ENCODE measurements around the gene RAB17.
"Not testable (repeated sequence)": the region's sequence is repeated elsewhere in the genome, so short reads cannot be mapped to it uniquely, and the experiment has no call there.

The RAB17 gene

GRCh38 chr2:237625216-237625705 lies 34.7 kb upstream of the RAB17 start:
- no peak for DNase-seq (ENCODE audit: low read depth in 2 of 3, low spot score in 2 of 3)

- no peak for DNase-seq (ENCODE audit: low read depth in 2 of 3, low spot score in 2 of 3)
Observed at GRCh38 chr2:237624565-237624964, 34.0 kb upstream of the RAB17 start.

- DNase-seq (ENCODE audit: low read depth in 2 of 3, low spot score in 2 of 3): no peak
Observed at GRCh38 chr2:237623428-237624403, 33.2 kb upstream of the RAB17 start.

- DNase-seq (ENCODE audit: low read depth in 2 of 3, low spot score in 2 of 3): no peak
Observed at GRCh38 chr2:237618449-237618848, 27.9 kb upstream of the RAB17 start.

- no peak for DNase-seq (ENCODE audit: low read depth in 2 of 3, low spot score in 2 of 3)
Observed at GRCh38 chr2:237617587-237617982, 27.1 kb upstream of the RAB17 start.

GRCh38 chr2:237616734-237617586 lies 26.4 kb upstream of the RAB17 start:
- no peak for DNase-seq (ENCODE audit: low read depth in 2 of 3, low spot score in 2 of 3)

GRCh38 chr2:237616373-237616733 lies 25.8 kb upstream of the RAB17 start:
- no peak for DNase-seq (ENCODE audit: low read depth in 2 of 3, low spot score in 2 of 3)

- DNase-seq (ENCODE audit: low read depth in 2 of 3, low spot score in 2 of 3): no peak
Observed at GRCh38 chr2:237615631-237616249, 25.2 kb upstream of the RAB17 start.

- no peak for DNase-seq (ENCODE audit: low read depth in 2 of 3, low spot score in 2 of 3)
Observed at GRCh38 chr2:237614151-237614720, 23.7 kb upstream of the RAB17 start.

GRCh38 chr2:237613679-237614078 lies 23.1 kb upstream of the RAB17 start:
- no peak for DNase-seq (ENCODE audit: low read depth in 2 of 3, low spot score in 2 of 3)

GRCh38 chr2:237612527-237613357 lies 22.2 kb upstream of the RAB17 start:
- DNase-seq (ENCODE audit: low read depth in 2 of 3, low spot score in 2 of 3): no peak

GRCh38 chr2:237606522-237606921 lies 16.0 kb upstream of the RAB17 start:
- DNase-seq (ENCODE audit: low read depth in 2 of 3, low spot score in 2 of 3): not testable (repeated sequence)

- no peak for DNase-seq (ENCODE audit: low read depth in 2 of 3, low spot score in 2 of 3)
Observed at GRCh38 chr2:237604960-237605359, 14.4 kb upstream of the RAB17 start.

GRCh38 chr2:237604391-237604790 lies 13.9 kb upstream of the RAB17 start:
- no peak for DNase-seq (ENCODE audit: low read depth in 2 of 3, low spot score in 2 of 3)

GRCh38 chr2:237603718-237604362 lies 13.3 kb upstream of the RAB17 start:
- DNase-seq (ENCODE audit: low read depth in 2 of 3, low spot score in 2 of 3): no peak

- DNase-seq (ENCODE audit: low read depth in 2 of 3, low spot score in 2 of 3): no peak
Observed at GRCh38 chr2:237603049-237603717, 12.6 kb upstream of the RAB17 start.

- DNase-seq (ENCODE audit: low read depth in 2 of 3, low spot score in 2 of 3): no peak
Observed at GRCh38 chr2:237602409-237602808, 11.9 kb upstream of the RAB17 start.

GRCh38 chr2:237601453-237602116 lies 11.1 kb upstream of the RAB17 start:
- DNase-seq (ENCODE audit: low read depth in 2 of 3, low spot score in 2 of 3): no peak

Data from activated CD8-positive, alpha-beta memory T cell treated with anti-CD3 and anti-CD28 coated beads for 48 hours (primary cell).